H9 (cell line): ENCODE measurements around the gene GMPR. TPM values are rescaled to one million over a fixed set of nuclear protein-coding genes. Genes with fewer than 3 reads are reported as not detected.

Experiments
- DNase-seq: peaks from one replicate; pipeline ENCODE4 v3.0.0-alpha.2; 2017
- H2AFZ ChIP-seq: one replicate; pipeline ENCODE4 v1.6.1; 2013; ENCODE audit warnings: mild to moderate bottlenecking, low read length, control low read depth, moderate library complexity
- H2AK5ac ChIP-seq: 2 replicates; pipeline ENCODE4 v1.6.1; 2013; ENCODE audit warnings: low read length, control low read depth, mixed read lengths; ENCODE audit not compliant: insufficient read length
- H2BK120ac ChIP-seq: one replicate; pipeline ENCODE4 v1.6.1; 2013; ENCODE audit warnings: low read depth, mild to moderate bottlenecking, low read length, control low read depth, inconsistent platforms; ENCODE audit not compliant: poor library complexity, severe bottlenecking
- H2BK12ac ChIP-seq: 2 replicates; pipeline ENCODE4 v1.6.1; 2013; ENCODE audit warnings: low read length, control low read depth, mixed read lengths, low read depth; ENCODE audit not compliant: insufficient read length
- H2BK15ac ChIP-seq: 2 replicates; pipeline ENCODE4 v1.6.1; 2013; ENCODE audit warnings: low read depth, low read length, control low read depth
- H2BK20ac ChIP-seq: one replicate; pipeline ENCODE4 v1.6.1; 2013; ENCODE audit warnings: low read depth, mild to moderate bottlenecking, low read length, control low read depth, inconsistent platforms; ENCODE audit not compliant: poor library complexity, severe bottlenecking
- H2BK5ac ChIP-seq: 2 replicates; pipeline ENCODE4 v1.6.1; 2013; ENCODE audit warnings: low read length, control low read depth, mixed read lengths; ENCODE audit not compliant: insufficient read length
- H3K14ac ChIP-seq: 2 replicates; pipeline ENCODE4 v1.6.1; 2013; ENCODE audit warnings: low read length, control low read depth; ENCODE audit not compliant: insufficient read depth
- H3K18ac ChIP-seq: 2 replicates; pipeline ENCODE4 v1.6.1; 2013; ENCODE audit warnings: low read depth, mild to moderate bottlenecking, mixed read lengths, low read length, control low read depth; ENCODE audit not compliant: insufficient read length
- H3K23ac ChIP-seq: 2 replicates; pipeline ENCODE4 v1.6.1; 2013; ENCODE audit warnings: low read length, control low read depth, mixed read lengths, low read depth; ENCODE audit not compliant: insufficient read length
- H3K23me2 ChIP-seq: 2 replicates; pipeline ENCODE4 v1.6.1; 2013; ENCODE audit warnings: low read depth, mild to moderate bottlenecking, mixed read lengths, low read length, control low read depth; ENCODE audit not compliant: insufficient read length, poor library complexity, severe bottlenecking
- H3K27ac ChIP-seq: 2 replicates; pipeline ENCODE4 v1.5.1; 2013; ENCODE audit warnings: low read length, control low read depth, mixed read lengths, low read depth; ENCODE audit not compliant: insufficient read length
- H3K27me3 ChIP-seq: 2 replicates; pipeline ENCODE4 v1.6.1; 2013; ENCODE audit warnings: low read length, control low read depth, inconsistent platforms; ENCODE audit not compliant: insufficient read depth
- H3K4ac ChIP-seq: 2 replicates; pipeline ENCODE4 v1.6.1; 2013; ENCODE audit warnings: low read depth, mild to moderate bottlenecking, control low read depth, inconsistent platforms, low read length, moderate library complexity
- H3K4me1 ChIP-seq: 2 replicates; pipeline ENCODE4 v1.6.1; 2013; ENCODE audit warnings: low read length, control low read depth, inconsistent platforms; ENCODE audit not compliant: insufficient read depth
- H3K4me2 ChIP-seq: 2 replicates; pipeline ENCODE4 v1.6.1; 2013; ENCODE audit warnings: low read length, control low read depth, mixed read lengths; ENCODE audit not compliant: insufficient read length, insufficient read depth
- H3K56ac ChIP-seq: 2 replicates; pipeline ENCODE4 v1.6.1; 2013; ENCODE audit warnings: low read depth, mild to moderate bottlenecking, mixed read lengths, low read length, control low read depth; ENCODE audit not compliant: insufficient read length
- H3K79me1 ChIP-seq: 2 replicates; pipeline ENCODE4 v1.6.1; 2013; ENCODE audit warnings: low read depth, mild to moderate bottlenecking, moderate library complexity, low read length, control low read depth, inconsistent platforms; ENCODE audit not compliant: insufficient read depth, poor library complexity, severe bottlenecking
- H3K79me2 ChIP-seq: 2 replicates; pipeline ENCODE4 v1.6.1; 2013; ENCODE audit warnings: low read length, control low read depth, inconsistent platforms; ENCODE audit not compliant: insufficient read depth
- H3K9ac ChIP-seq: 2 replicates; pipeline ENCODE4 v1.6.1; 2013; ENCODE audit warnings: low read length, control low read depth, mixed read lengths; ENCODE audit not compliant: insufficient read length; ENCODE audit errors: extremely low read depth
- H3K9me3 ChIP-seq: one replicate; pipeline ENCODE4 v1.6.1; 2013; ENCODE audit warnings: low read depth, low read length, inconsistent platforms; ENCODE audit not compliant: control insufficient read depth
- H3T11ph ChIP-seq: one replicate; pipeline ENCODE4 v1.6.1; 2013; ENCODE audit warnings: mild to moderate bottlenecking, low read length, control low read depth, inconsistent platforms
- H4K20me1 ChIP-seq: one replicate; pipeline ENCODE4 v1.6.1; 2013; ENCODE audit not compliant: control insufficient read depth, insufficient read length, insufficient read depth
- H4K5ac ChIP-seq: 2 replicates; pipeline ENCODE4 v1.6.1; 2013; ENCODE audit warnings: low read depth, mild to moderate bottlenecking, mixed read lengths, low read length, control low read depth; ENCODE audit not compliant: insufficient read length
- H4K8ac ChIP-seq: replicated peaks from 2 replicates; pipeline ENCODE4 v1.6.1; 2013; ENCODE audit warnings: low read length, control low read depth, mixed read lengths, low read depth; ENCODE audit not compliant: insufficient read length
- H4K91ac ChIP-seq: 2 replicates; pipeline ENCODE4 v1.6.1; 2013; ENCODE audit warnings: low read depth, mild to moderate bottlenecking, moderate library complexity, mixed read lengths, low read length, control low read depth; ENCODE audit not compliant: insufficient read length
- H3K27ac Mint-ChIP-seq, 3 experiments: 2 replicates in 2 of 3; 3 replicates in 1 of 3; pipeline ENCODE4 v1.8.0; 2020 to 2021; ENCODE audit warnings: mixed read lengths in 3 of 3, mild to moderate bottlenecking in 1 of 3, moderate library complexity in 1 of 3
- H3K27me3 Mint-ChIP-seq: 2 replicates; pipeline ENCODE4 v1.8.0; 2021; ENCODE audit warnings: low read depth, mild to moderate bottlenecking, moderate library complexity, mixed read lengths
- H3K36me3 Mint-ChIP-seq, 3 experiments: 2 replicates in 2 of 3; 3 replicates in 1 of 3; pipeline ENCODE4 v1.8.0; 2020 to 2021; ENCODE audit warnings: low read depth in 3 of 3, mixed read lengths in 3 of 3; ENCODE audit not compliant: insufficient read depth in 1 of 3
- H3K4me1 Mint-ChIP-seq, 2 experiments: 2 replicates each; pipeline ENCODE4 v1.8.0; 2020; ENCODE audit warnings: mixed read lengths in 2 of 2
- H3K4me3 Mint-ChIP-seq, 2 experiments: 2 replicates in 1 of 2; 3 replicates in 1 of 2; pipeline ENCODE4 v1.8.0; 2020 to 2021; ENCODE audit warnings: mild to moderate bottlenecking in 2 of 2, mixed read lengths in 2 of 2, moderate library complexity in 1 of 2
- H3K9me3 Mint-ChIP-seq, 2 experiments: 2 replicates in 1 of 2; 3 replicates in 1 of 2; pipeline ENCODE4 v1.8.0; 2020; ENCODE audit warnings: mild to moderate bottlenecking in 2 of 2, mixed read lengths in 2 of 2, moderate library complexity in 1 of 2
- WGBS: extraction: QIAGEN DNeasy Blood & Tissue Kit; methylation state at CpG from one replicate; pipeline ENCODE4 v1.1.7; 2013; ENCODE audit warnings: missing lambda C conversion rate, low lambda C conversion rate, mixed read lengths; ENCODE audit not compliant: insufficient read length; ENCODE audit errors: extremely low coverage; 5-methylcytosine and 5-hydroxymethylcytosine counted together
- total RNA-seq: library from RNA; stranded (reverse); gene quantifications from 2 replicates; pipeline ENCODE4 v1.2.1, GENCODE V29; 2021
- TF ChIP-seq, protein P1 (sequence below): fragments of 200-600 bp; sonication (generic); conservative IDR thresholded peaks from 3 replicates; pipeline ENCODE4 v1.8.0; 2021; ENCODE audit warnings: antibody characterized with exemption, mild to moderate bottlenecking

GMPR gene
- total RNA-seq, 1 experiment from 2014 or later: 0.70 TPM

DNA sequence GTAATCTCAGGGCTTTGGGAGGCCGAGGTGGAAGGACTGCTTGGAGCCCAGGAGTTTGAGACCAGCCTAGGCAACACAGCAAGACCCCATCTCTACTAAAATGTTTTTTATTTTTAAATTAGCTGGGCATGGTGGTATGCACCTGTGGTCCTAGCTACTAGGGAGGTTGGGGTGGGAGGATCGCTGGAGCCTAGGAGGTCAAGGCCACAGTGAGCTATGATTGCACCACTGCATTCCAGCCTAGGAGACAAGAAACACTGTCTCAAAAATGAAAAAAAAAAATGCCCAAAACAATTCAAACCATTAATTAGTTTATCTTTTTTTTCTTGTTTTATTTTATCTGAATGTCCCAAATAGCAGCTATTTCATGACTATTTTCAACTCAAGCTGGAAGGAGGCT lies 85.8 kb downstream of the GMPR start:
- WGBS: no CpG with 5 or more reads among the region's 2 CpGs
- Mint-ChIP-seq H3K27me3 (peaks cover 4% of the 10 kb centered on the region), H3K27ac (peak overlapping the region in 1 of 3 experiments; percentile 94; a peak in 1 of 7 replicates), H3K4me1 (peaks cover 44 to 45% of the 10 kb centered on the region in 2 experiments), H3K4me3 (no peak overlapping the region; a peak in 1 of 5 replicates), H3K9me3 (peaks cover 8 to 14% of the 10 kb centered on the region in 2 experiments; a peak in 3 of 5 replicates), H3K36me3 (peaks cover 5 to 17% (median 6%) of the 10 kb centered on the region in 3 experiments; a peak in 4 of 7 replicates)
- H3K4me1 ChIP-seq: peaks cover 2% of the 10 kb centered on the region; the same call in 1 of the 2 replicates
- H3K79me1 ChIP-seq: no peaks in the 10 kb centered on the region
- no peak overlapping the region for H4K8ac ChIP-seq
- no peak overlapping the region for H4K91ac ChIP-seq
- DNase-seq: no peak
- no peak overlapping the region for H3K4ac ChIP-seq
- no peaks in the 10 kb centered on the region for H3K23me2 ChIP-seq
- H2BK5ac ChIP-seq: no peak overlapping the region
- H2BK15ac ChIP-seq: no peak overlapping the region
- no peak overlapping the region for H3K23ac ChIP-seq
- no peak overlapping the region for H2BK12ac ChIP-seq
- no peak overlapping the region for H3K9ac ChIP-seq
- no peaks in the 10 kb centered on the region for H3K27me3 ChIP-seq
- no peak overlapping the region for H3K18ac ChIP-seq
- no peaks in the 10 kb centered on the region for H3K79me2 ChIP-seq
- no peak overlapping the region for H2BK20ac ChIP-seq
- H2AFZ ChIP-seq: no peak overlapping the region
- TF ChIP-seq, protein P1, sequence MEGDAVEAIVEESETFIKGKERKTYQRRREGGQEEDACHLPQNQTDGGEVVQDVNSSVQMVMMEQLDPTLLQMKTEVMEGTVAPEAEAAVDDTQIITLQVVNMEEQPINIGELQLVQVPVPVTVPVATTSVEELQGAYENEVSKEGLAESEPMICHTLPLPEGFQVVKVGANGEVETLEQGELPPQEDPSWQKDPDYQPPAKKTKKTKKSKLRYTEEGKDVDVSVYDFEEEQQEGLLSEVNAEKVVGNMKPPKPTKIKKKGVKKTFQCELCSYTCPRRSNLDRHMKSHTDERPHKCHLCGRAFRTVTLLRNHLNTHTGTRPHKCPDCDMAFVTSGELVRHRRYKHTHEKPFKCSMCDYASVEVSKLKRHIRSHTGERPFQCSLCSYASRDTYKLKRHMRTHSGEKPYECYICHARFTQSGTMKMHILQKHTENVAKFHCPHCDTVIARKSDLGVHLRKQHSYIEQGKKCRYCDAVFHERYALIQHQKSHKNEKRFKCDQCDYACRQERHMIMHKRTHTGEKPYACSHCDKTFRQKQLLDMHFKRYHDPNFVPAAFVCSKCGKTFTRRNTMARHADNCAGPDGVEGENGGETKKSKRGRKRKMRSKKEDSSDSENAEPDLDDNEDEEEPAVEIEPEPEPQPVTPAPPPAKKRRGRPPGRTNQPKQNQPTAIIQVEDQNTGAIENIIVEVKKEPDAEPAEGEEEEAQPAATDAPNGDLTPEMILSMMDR: no peak
- H3K56ac ChIP-seq: no peak overlapping the region
- H4K5ac ChIP-seq: no peak overlapping the region
- H3K9me3 ChIP-seq: no peaks in the 10 kb centered on the region
- H3K14ac ChIP-seq: no peak overlapping the region
- no peak overlapping the region for H2BK120ac ChIP-seq
- no peak overlapping the region for H2AK5ac ChIP-seq
- no peaks in the 10 kb centered on the region for H4K20me1 ChIP-seq
- no peak overlapping the region for H3T11ph ChIP-seq
- H3K4me2 ChIP-seq: no peak overlapping the region
- no peak overlapping the region for H3K27ac ChIP-seq
